ENCODE data around the gene RYR2.

The RYR2 gene

GRCh38 chr1:237791592-237791991 is 749.6 kb downstream of the RYR2 start:
- TF ChIP-seq FOXK2 (IDR thresholded peaks at IDR 0.05) = no peak
- no peak for TF ChIP-seq LEF1 (IDR thresholded peaks at IDR 0.05; ENCODE audit: borderline replicate concordance)
- TF ChIP-seq NFRKB (IDR thresholded peaks at IDR 0.05) = no peak
- TF ChIP-seq ZNF384 (IDR thresholded peaks at IDR 0.05) = no peak
- no peak for TF ChIP-seq ARNT (IDR thresholded peaks at IDR 0.05)
- no peak for TF ChIP-seq BHLHE40 (IDR thresholded peaks at IDR 0.05; ENCODE audit: borderline replicate concordance)
- TF ChIP-seq FOXA1 (IDR thresholded peaks at IDR 0.05) = no peak
- TF ChIP-seq SUZ12 (IDR thresholded peaks at IDR 0.05) = no peak
- TF ChIP-seq CTBP1 (IDR thresholded peaks at IDR 0.05; ENCODE audit: borderline replicate concordance) = no peak
- no peak for TF ChIP-seq HDGF (IDR thresholded peaks at IDR 0.05; ENCODE audit: borderline replicate concordance)
- TF ChIP-seq TARDBP (IDR thresholded peaks at IDR 0.05) = no peak
- no peak for TF ChIP-seq FOXM1 (IDR thresholded peaks at IDR 0.05; ENCODE audit: borderline replicate concordance)
- no peak for TF ChIP-seq L3MBTL2 (conservative IDR thresholded peaks at IDR 0.05)
- TF ChIP-seq PKNOX1 (IDR thresholded peaks at IDR 0.05) = no peak
- TF ChIP-seq ELF4 (IDR thresholded peaks at IDR 0.05) = no peak
- TF ChIP-seq SP1 (IDR thresholded peaks at IDR 0.05) = no peak
- DNase-seq (ENCODE audit: extremely low spot score) = no peak
- POLR2A ChIA-PET = no interaction called here
- CTCF ChIA-PET = interaction anchor here (0.8 to 1.6 kb wide), 2 partner anchors 12 to 16 kb away, joined by 3 to 7 read pairs; no protein-coding TSS in a partner anchor

- POLR2A ChIA-PET = no interaction called here
- CTCF ChIA-PET = interaction anchor here (0.6 to 1.6 kb wide), 4 partner anchors 12 to 1612 kb away, joined by 3 to 7 read pairs (median 3); no protein-coding TSS in a partner anchor
- no peak for DNase-seq (ENCODE audit: extremely low spot score)
- TF ChIP-seq PKNOX1 (IDR thresholded peaks at IDR 0.05) (no peak), ZNF384 (IDR thresholded peaks at IDR 0.05) (no peak), FOXM1 (IDR thresholded peaks at IDR 0.05; ENCODE audit: borderline replicate concordance) (no peak), TARDBP (IDR thresholded peaks at IDR 0.05) (no peak), LEF1 (IDR thresholded peaks at IDR 0.05; ENCODE audit: borderline replicate concordance) (no peak), FOXA1 (IDR thresholded peaks at IDR 0.05) (no peak), ELF4 (IDR thresholded peaks at IDR 0.05) (no peak), SP1 (IDR thresholded peaks at IDR 0.05) (no peak), L3MBTL2 (conservative IDR thresholded peaks at IDR 0.05) (no peak), ARNT (IDR thresholded peaks at IDR 0.05) (no peak), FOXK2 (IDR thresholded peaks at IDR 0.05) (no peak)
Measured at GRCh38 chr1:237792149-237792548, 750.2 kb downstream of the RYR2 start.

- TF ChIP-seq FOXA1 (IDR thresholded peaks at IDR 0.05) = no peak
- no peak for TF ChIP-seq PKNOX1 (IDR thresholded peaks at IDR 0.05)
- CTCF ChIA-PET = interaction anchor here (0.6 to 1.6 kb wide), 4 partner anchors 11 to 1611 kb away, joined by 3 to 7 read pairs (median 3); no protein-coding TSS in a partner anchor
- POLR2A ChIA-PET = no interaction called here
- DNase-seq (ENCODE audit: extremely low spot score) = no peak
Measured at GRCh38 chr1:237792726-237793125, 750.7 kb downstream of the RYR2 start.

GRCh38 chr1:237794071-237794470 is 752.1 kb downstream of the RYR2 start:
- TF ChIP-seq SUZ12 (IDR thresholded peaks at IDR 0.05) = no peak
- TF ChIP-seq HDGF (IDR thresholded peaks at IDR 0.05; ENCODE audit: borderline replicate concordance) = no peak
- no peak for TF ChIP-seq TARDBP (IDR thresholded peaks at IDR 0.05)
- no peak for TF ChIP-seq CTBP1 (IDR thresholded peaks at IDR 0.05; ENCODE audit: borderline replicate concordance)
- TF ChIP-seq FOXA1 (IDR thresholded peaks at IDR 0.05) = no peak
- TF ChIP-seq L3MBTL2 (conservative IDR thresholded peaks at IDR 0.05) = no peak
- no peak for TF ChIP-seq FOXK2 (IDR thresholded peaks at IDR 0.05)
- no peak for TF ChIP-seq BHLHE40 (IDR thresholded peaks at IDR 0.05; ENCODE audit: borderline replicate concordance)
- TF ChIP-seq PKNOX1 (IDR thresholded peaks at IDR 0.05) = no peak
- TF ChIP-seq ZNF384 (IDR thresholded peaks at IDR 0.05) = no peak
- TF ChIP-seq NFRKB (IDR thresholded peaks at IDR 0.05) = no peak
- TF ChIP-seq FOXM1 (IDR thresholded peaks at IDR 0.05; ENCODE audit: borderline replicate concordance) = no peak
- TF ChIP-seq SP1 (IDR thresholded peaks at IDR 0.05) = no peak
- no peak for TF ChIP-seq LEF1 (IDR thresholded peaks at IDR 0.05; ENCODE audit: borderline replicate concordance)
- no peak for TF ChIP-seq ARNT (IDR thresholded peaks at IDR 0.05)
- TF ChIP-seq ELF4 (IDR thresholded peaks at IDR 0.05) = no peak
- DNase-seq (ENCODE audit: extremely low spot score) = no peak
- POLR2A ChIA-PET = no interaction called here
- CTCF ChIA-PET = no interaction called here

- CTCF ChIA-PET = no interaction called here
Measured at GRCh38 chr1:237795558-237795957, 753.6 kb downstream of the RYR2 start.

More at GRCh38 chr1:237795558-237795957, 753.6 kb downstream of the RYR2 start:
- DNase-seq (ENCODE audit: extremely low spot score) = no peak
- TF ChIP-seq L3MBTL2 (conservative IDR thresholded peaks at IDR 0.05) (no peak), FOXK2 (IDR thresholded peaks at IDR 0.05) (no peak), SUZ12 (IDR thresholded peaks at IDR 0.05) (no peak), TARDBP (IDR thresholded peaks at IDR 0.05) (no peak), BHLHE40 (IDR thresholded peaks at IDR 0.05; ENCODE audit: borderline replicate concordance) (no peak), CTBP1 (IDR thresholded peaks at IDR 0.05; ENCODE audit: borderline replicate concordance) (no peak), ARNT (IDR thresholded peaks at IDR 0.05) (no peak), NFRKB (IDR thresholded peaks at IDR 0.05) (no peak), PKNOX1 (IDR thresholded peaks at IDR 0.05) (no peak), SP1 (IDR thresholded peaks at IDR 0.05) (no peak)
- POLR2A ChIA-PET = no interaction called here

All from HEK293T (cell line).